D341Med (cell line): Measurements from ENCODE around the gene CORO2A.
"Not testable (repeated sequence)": the region's sequence is repeated elsewhere in the genome, so short reads cannot be mapped to it uniquely, and the experiment has no call there.

ENCODE experiments used
- DNase-seq: peaks from one replicate; pipeline ENCODE4 v3.0.0; 2012; ENCODE audit warnings: low spot score

Gene CORO2A

DNA sequence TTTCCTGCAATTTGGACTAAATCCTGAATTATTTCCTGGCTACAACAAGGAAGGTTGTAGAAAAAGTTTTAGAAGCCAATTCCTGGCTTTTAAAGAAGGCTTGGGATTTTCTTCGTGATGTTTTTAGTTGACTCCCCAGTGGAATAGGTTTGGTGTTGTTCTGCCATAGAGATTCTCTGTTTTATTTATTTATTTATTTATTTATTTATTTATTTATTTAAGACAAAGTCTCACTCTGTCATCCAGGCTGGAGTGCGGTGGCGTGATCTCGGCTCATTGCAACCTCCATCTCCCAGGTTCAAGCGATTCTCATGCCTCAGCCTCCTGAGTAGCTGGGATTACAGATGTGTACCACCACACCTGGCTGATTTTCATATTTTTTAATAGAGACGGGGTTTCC lies 75.3 kb downstream of the CORO2A start:
- DNase-seq: not testable (repeated sequence)

- no peak for DNase-seq
Observed at GRCh38 chr9:98109052-98109451, 83.4 kb downstream of the CORO2A start.

- DNase-seq: no peak
Observed at GRCh38 chr9:98108531-98109031, 83.9 kb downstream of the CORO2A start.

DNA sequence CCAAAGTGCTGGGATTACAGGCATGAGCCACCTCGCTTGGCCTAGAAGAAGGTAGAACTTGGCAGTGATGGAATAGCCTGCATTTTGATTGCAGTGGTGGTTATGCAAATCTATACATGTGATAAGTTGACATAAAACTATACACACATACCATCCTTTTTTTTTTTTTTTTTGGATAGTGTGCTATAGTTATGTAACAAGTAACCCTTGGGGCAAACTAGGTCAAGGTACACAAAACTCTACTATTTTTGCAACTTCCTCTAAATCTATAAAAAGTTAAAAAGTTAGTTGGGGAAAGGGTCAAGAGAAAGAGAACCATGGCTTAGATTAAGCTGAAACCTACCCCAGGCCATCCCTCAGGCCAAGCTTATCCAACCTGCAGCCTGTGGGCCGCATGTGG lies 84.5 kb downstream of the CORO2A start:
- DNase-seq: no peak

- no peak for DNase-seq
Observed at GRCh38 chr9:98105006-98105405, 87.4 kb downstream of the CORO2A start.

GRCh38 chr9:98104445-98104881 lies 88.0 kb downstream of the CORO2A start:
- no peak for DNase-seq

GRCh38 chr9:98101868-98102273 lies 90.6 kb downstream of the CORO2A start:
- DNase-seq: no peak

GRCh38 chr9:98101416-98101815 lies 91.0 kb downstream of the CORO2A start:
- no peak for DNase-seq

GRCh38 chr9:98100456-98100855 lies 92.0 kb downstream of the CORO2A start:
- no peak for DNase-seq

- no peak for DNase-seq
Observed at GRCh38 chr9:98099898-98100297, 92.5 kb downstream of the CORO2A start.

DNA sequence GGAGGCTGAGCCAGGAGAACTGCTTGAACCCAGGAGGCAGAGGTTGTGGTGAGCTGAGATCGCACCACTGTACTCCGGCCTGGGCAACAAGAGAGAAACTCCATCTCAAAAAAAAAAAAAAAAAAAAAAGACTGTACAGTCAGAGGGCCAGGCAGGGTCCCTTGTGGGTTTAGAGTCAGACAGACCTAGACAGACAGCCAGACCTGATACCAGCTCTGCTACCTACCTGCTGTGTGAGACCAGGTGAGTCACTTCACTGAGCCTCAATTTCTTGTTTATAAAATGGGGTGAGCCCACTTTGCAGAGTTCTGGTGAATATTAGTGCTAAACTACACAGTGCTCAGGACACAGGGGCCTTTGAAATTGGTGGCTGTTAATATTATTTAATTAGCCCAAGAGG lies 93.1 kb downstream of the CORO2A start:
- DNase-seq: no peak

GRCh38 chr9:98097836-98098235 lies 94.6 kb downstream of the CORO2A start:
- DNase-seq: no peak

GRCh38 chr9:98096091-98096490 lies 96.3 kb downstream of the CORO2A start:
- DNase-seq: no peak

DNA sequence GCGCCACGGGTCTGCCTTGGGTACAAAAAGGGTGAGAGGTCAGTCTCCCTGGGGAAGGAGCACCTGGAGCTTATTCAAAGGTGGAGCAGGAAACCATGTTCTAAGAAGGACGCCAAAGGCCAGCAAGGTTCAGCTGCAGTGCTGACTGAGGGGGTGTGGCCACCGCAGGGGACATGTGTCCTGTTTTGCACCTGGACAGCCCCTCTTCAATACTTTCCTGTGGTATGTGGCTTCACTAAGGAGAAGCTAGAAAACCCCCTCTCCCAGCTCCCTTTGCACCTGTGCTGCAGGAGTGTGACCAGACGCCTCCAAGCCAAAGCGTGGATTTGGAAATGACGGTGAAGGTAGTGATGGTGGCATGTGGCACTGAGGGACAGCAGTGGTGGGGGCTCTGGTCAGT lies 97.0 kb downstream of the CORO2A start:
- DNase-seq: no peak

DNA sequence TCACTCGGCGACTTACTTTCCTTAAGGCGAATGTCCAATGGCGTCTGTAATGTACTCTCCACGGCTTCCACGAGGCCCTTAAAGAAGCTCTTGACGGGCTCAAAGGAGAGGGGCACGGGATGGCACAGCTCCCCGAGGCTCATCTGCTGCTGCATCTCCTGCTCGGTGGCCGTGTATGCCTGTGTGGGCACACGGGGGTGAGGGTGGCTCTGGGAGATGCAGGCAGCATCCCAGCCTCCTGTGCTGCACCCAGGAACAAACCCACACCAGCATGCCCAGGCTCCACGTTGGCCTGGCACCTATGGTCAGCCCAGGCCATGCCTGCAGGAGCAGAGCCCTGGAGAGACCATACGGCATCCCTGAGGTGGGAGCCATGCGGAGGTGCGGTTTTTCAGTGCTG lies 97.6 kb downstream of the CORO2A start:
- DNase-seq: no peak

GRCh38 chr9:98094316-98094715 lies 98.1 kb downstream of the CORO2A start:
- DNase-seq: no peak

- DNase-seq: no peak
Observed at GRCh38 chr9:98092613-98092931, 99.9 kb downstream of the CORO2A start.

DNA sequence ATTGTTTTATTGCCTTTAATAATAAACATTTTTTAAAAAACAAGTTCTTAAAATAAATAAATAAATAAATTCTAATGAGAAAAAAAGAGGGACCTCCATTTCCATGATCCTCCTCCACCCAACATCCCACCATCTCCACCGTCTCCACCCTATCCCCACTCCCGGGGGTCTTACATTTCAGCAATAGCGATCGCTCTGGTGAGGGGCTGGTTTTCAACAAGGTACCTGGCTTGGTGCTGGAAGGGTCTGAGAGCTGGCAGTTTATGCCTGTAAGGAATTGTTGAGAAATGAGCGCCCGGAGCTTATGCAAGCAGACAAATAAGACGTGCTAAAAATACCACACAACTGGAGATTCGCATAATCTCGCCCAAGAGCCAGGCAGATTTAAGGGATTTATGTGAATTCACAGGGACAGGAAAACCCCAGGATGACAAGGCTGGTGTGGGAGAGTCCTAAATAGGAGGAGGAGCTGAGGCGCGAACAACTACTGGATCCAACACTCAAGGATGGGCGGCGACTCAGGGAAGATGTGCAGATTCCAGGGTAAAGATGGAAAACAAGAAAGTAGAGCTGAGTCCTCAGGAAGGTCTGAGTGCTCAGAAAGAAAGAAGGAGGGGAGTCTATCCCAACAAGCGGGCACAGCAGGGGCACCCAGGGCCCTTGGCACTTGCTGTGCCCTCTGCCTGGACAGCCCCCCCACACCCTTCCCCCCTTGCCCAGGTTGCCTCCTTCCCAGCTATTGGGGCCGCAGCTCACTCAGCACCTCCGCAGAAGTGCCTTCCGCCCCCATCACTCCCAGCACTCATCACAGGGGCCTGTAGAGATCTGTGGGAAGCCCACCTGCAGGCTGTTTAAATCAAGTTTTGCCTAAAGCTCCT lies 100.5 kb downstream of the CORO2A start:
- DNase-seq: peak; percentile 68

GRCh38 chr9:98090674-98091073 lies 101.8 kb downstream of the CORO2A start:
- not testable (repeated sequence) for DNase-seq

DNA sequence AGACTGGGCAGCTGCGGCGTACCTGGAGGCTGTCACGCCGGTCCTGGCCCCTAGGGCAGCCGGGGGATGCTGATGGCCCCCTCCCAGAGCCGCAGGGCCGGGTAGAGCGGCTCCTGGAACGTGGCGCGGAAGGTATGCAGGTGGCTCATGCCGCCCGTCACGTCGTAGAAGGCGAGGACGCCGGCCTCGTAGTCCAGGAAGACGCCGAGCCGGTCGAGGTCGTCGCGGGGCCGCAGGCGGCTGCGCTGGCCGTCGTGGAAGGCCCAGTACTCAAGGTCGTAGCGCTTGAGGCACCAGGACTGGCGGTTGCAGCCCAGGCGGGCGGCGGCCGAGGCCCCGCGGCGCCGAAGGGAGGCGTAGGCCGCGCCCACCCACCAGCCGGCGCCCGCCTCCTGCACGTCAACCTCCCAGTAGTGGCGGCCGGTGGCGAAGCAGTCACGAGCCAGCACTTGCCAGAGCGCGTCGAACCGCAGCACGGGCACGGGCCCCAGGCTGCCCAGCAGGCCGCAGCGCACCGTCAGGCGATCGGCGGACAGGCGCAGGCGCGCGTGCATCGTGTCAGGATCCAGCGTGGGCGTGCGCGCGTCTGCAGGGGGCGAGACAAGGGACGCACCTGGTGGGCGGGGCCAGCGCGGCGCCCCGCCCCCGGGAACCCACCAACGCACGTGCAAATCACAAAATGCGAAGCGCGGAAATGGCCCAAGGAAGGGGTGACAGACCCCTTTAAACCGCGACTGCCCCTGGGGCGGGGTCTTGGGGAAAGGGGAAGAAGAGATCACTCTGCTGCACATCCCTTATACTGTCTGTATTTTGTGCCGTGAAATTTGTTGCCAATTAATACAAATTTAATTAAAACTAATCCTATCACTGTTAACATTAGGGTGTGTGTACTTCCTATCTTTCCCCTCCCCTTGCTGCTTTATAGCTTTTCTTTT lies 104.8 kb downstream of the CORO2A start:
- DNase-seq: no peak

GRCh38 chr9:98086461-98086860 lies 106.0 kb downstream of the CORO2A start:
- no peak for DNase-seq

DNA sequence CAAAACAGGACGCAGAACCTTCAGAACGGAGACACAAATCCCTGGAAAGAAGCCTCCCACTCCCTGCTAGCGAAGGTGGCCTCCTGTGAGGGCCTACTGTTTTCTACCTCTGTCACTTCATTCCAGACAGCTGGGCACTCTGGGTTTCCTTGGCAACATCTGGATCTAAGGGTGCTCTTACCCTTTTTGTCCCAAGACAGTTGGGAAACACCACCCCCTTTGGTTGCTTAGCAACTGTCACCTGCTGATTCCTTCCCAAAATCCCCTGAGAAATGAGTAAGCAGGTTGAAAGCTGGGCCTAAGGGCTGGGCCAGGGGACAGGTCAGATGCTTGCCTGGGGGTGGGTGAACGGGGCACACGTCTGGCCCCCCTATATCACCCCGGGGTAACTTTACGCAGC lies 106.5 kb downstream of the CORO2A start:
- DNase-seq: no peak

GRCh38 chr9:98085058-98085457 lies 107.4 kb downstream of the CORO2A start:
- DNase-seq: no peak
